PC-9 (cell line): ENCODE data around the gene PKHD1. TPM values are rescaled to one million over a fixed set of nuclear protein-coding genes. Genes with fewer than 3 reads are reported as not detected.

Source experiments
- BruUV-seq: library from RNA; stranded (reverse); fragments of 400-500 nt; replicated peaks from 2 replicates; lab custom pipeline; 2021; lab: Mats Ljungman, UMichigan
- CTCF ChIA-PET: fragments of 300-600 bp; sonication (Branson Sonifier 250); formaldehyde crosslinking; loops from one replicate; lab custom pipeline; 2022; ENCODE audit warnings: antibody characterized with exemption; lab: Charles Lee
- POLR2A ChIA-PET: fragments of 300-600 bp; sonication (Branson Sonifier 250); formaldehyde crosslinking; loops from one replicate; lab custom pipeline; 2022; ENCODE audit warnings: antibody characterized with exemption; ENCODE audit not compliant: unreplicated experiment; lab: Charles Lee
- DNase-seq, 2 experiments: peaks; one replicate each; pipeline versions ENCODE4 v3.0.0 to v3.0.0-alpha.2; 2015 to 2022; ENCODE audit warnings: mixed read lengths in 1 of 2
- H2AFZ ChIP-seq: fragments of 200-600 bp; sonication (generic); 2 replicates; pipeline ENCODE4 v1.8.1; 2017; ENCODE audit warnings: antibody characterized with exemption
- H3F3A ChIP-seq: fragments of 200-600 bp; sonication (generic); 2 replicates; pipeline ENCODE4 v1.8.1; 2017; ENCODE audit warnings: antibody characterized with exemption, mild to moderate bottlenecking, low read depth; ENCODE audit not compliant: insufficient read depth
- H3K27ac ChIP-seq: fragments of 200-600 bp; sonication (generic); 2 replicates; pipeline ENCODE4 v1.6.1; 2016; ENCODE audit warnings: mixed run types
- H3K27me3 ChIP-seq: fragments of 200-600 bp; sonication (generic); 2 replicates; pipeline ENCODE4 v1.6.1; 2016; ENCODE audit warnings: low read depth, mixed run types; ENCODE audit not compliant: insufficient read depth
- H3K36me3 ChIP-seq: fragments of 200-600 bp; sonication (generic); 2 replicates; pipeline ENCODE4 v1.6.1; 2016; ENCODE audit warnings: low read depth, mixed run types
- H3K4me1 ChIP-seq: fragments of 200-600 bp; sonication (generic); replicated peaks from 2 replicates; pipeline ENCODE4 v1.6.1; 2016; ENCODE audit warnings: mixed run types; ENCODE audit not compliant: insufficient read depth
- H3K4me2 ChIP-seq: fragments of 200-600 bp; sonication (generic); 2 replicates; pipeline ENCODE4 v1.6.1; 2017; ENCODE audit warnings: mixed run types
- H3K4me3 ChIP-seq: fragments of 200-600 bp; sonication (generic); 2 replicates; pipeline ENCODE4 v1.6.1; 2016; ENCODE audit warnings: mixed run types
- H3K79me2 ChIP-seq: fragments of 200-600 bp; sonication (generic); 2 replicates; pipeline ENCODE4 v1.6.1; 2017; ENCODE audit warnings: low read depth, mixed run types
- H3K9me2 ChIP-seq: fragments of 200-600 bp; sonication (generic); 2 replicates; pipeline ENCODE4 v1.8.1; 2017; ENCODE audit warnings: mild to moderate bottlenecking; ENCODE audit not compliant: insufficient read depth
- H3K9me3 ChIP-seq: fragments of 200-600 bp; sonication (generic); 2 replicates; pipeline ENCODE4 v1.8.1; 2016; ENCODE audit warnings: low read depth; ENCODE audit not compliant: insufficient read depth
- H4K20me1 ChIP-seq: fragments of 200-600 bp; sonication (generic); 2 replicates; pipeline ENCODE4 v1.8.1; 2017; ENCODE audit not compliant: insufficient read depth
- CTCF ChIP-seq: fragments of 200-600 bp; sonication (generic); conservative IDR thresholded peaks from 2 replicates; pipeline ENCODE4 v1.6.1; 2017; ENCODE audit warnings: mixed run types, antibody characterized with exemption, mild to moderate bottlenecking, moderate library complexity
- EZH2 ChIP-seq: fragments of 200-600 bp; sonication (generic); IDR thresholded peaks from 2 replicates; pipeline ENCODE4 v1.8.0; 2017; ENCODE audit warnings: antibody characterized with exemption, low read depth
- intact Hi-C: fragments of 100-400 bp; cut with micrococcal nuclease; formaldehyde crosslinking; loops from one replicate; pipeline ENCODE4 v1.10.0; 2022; ENCODE audit not compliant: unreplicated experiment
- total RNA-seq: library from RNA; stranded (reverse); gene quantifications from 2 replicates; pipeline ENCODE4 v1.2.3, GENCODE V29; 2021

The PKHD1 gene
- total RNA-seq, 1 experiment from 2014 or later = not detected

GRCh38 chr6:51648774-51649173 is 438.6 kb downstream of the PKHD1 start:
- no TSS peak for BruUV-seq
- H3K4me2 ChIP-seq = no peak overlapping the region
- intact Hi-C loops = no loop called here
- ChIA-PET POLR2A (no interaction called here), CTCF (no interaction called here)
- no peak for DNase-seq
- no peak for TF ChIP-seq CTCF
- TF ChIP-seq EZH2 = no peak
- H2AFZ ChIP-seq = no peak overlapping the region
- H3F3A ChIP-seq = no peaks in the 10 kb centered on the region
- no peaks in the 10 kb centered on the region for H4K20me1 ChIP-seq
- no peak overlapping the region for H3K4me3 ChIP-seq
- H3K27me3 ChIP-seq = no peaks in the 10 kb centered on the region
- no peaks in the 10 kb centered on the region for H3K9me3 ChIP-seq
- no peak overlapping the region for H3K27ac ChIP-seq
- no peaks in the 10 kb centered on the region; the same call in 1 of the 2 replicates for H3K9me2 ChIP-seq
- H3K79me2 ChIP-seq = no peaks in the 10 kb centered on the region
- no peaks in the 10 kb centered on the region for H3K4me1 ChIP-seq
- no peaks in the 10 kb centered on the region for H3K36me3 ChIP-seq

GRCh38 chr6:51648236-51648635 is 439.2 kb downstream of the PKHD1 start:
- Histone ChIP-seq H3K4me1 (no peaks in the 10 kb centered on the region), H3K36me3 (no peaks in the 10 kb centered on the region), H3K4me2 (no peak overlapping the region), H3K9me2 (no peaks in the 10 kb centered on the region; the same call in 1 of the 2 replicates), H3K4me3 (no peak overlapping the region), H3K79me2 (no peaks in the 10 kb centered on the region), H2AFZ (no peak overlapping the region), H3F3A (no peaks in the 10 kb centered on the region), H3K27me3 (no peaks in the 10 kb centered on the region), H3K9me3 (no peaks in the 10 kb centered on the region), H3K27ac (no peak overlapping the region), H4K20me1 (no peaks in the 10 kb centered on the region)
- ChIA-PET CTCF (no interaction called here), POLR2A (no interaction called here)
- no peak for TF ChIP-seq CTCF
- TF ChIP-seq EZH2 = no peak
- intact Hi-C loops = no loop called here
- no TSS peak for BruUV-seq
- DNase-seq = no peak

- H3K36me3 ChIP-seq = no peaks in the 10 kb centered on the region
- no peak overlapping the region for H3K4me2 ChIP-seq
- H2AFZ ChIP-seq = no peak overlapping the region
- no peaks in the 10 kb centered on the region; the same call in 1 of the 2 replicates for H3K9me2 ChIP-seq
- H3K4me3 ChIP-seq = no peak overlapping the region
- no peaks in the 10 kb centered on the region for H3K9me3 ChIP-seq
- no peaks in the 10 kb centered on the region for H3F3A ChIP-seq
- H3K4me1 ChIP-seq = no peaks in the 10 kb centered on the region
- H3K27me3 ChIP-seq = no peaks in the 10 kb centered on the region
- POLR2A ChIA-PET = interaction anchor here (0.7 kb wide), 1 partner anchor 55 kb away, joined by 6 read pairs; no protein-coding TSS in a partner anchor
- no TSS peak for BruUV-seq
- H3K79me2 ChIP-seq = no peaks in the 10 kb centered on the region
- CTCF ChIA-PET = no interaction called here
- DNase-seq = no peak
- no peaks in the 10 kb centered on the region for H4K20me1 ChIP-seq
- no peak overlapping the region for H3K27ac ChIP-seq
- intact Hi-C loops = no loop called here
- TF ChIP-seq CTCF = no peak
- TF ChIP-seq EZH2 = no peak
Observed at GRCh38 chr6:51644426-51644825, 443.0 kb downstream of the PKHD1 start.
